Astrocyte of the hippocampus (primary cell): ENCODE data around the gene PECR.
A peak's percentile ranks its signal among the peaks of the same experiment; 100 is the strongest.
"Not testable (repeated sequence)": the region's sequence is repeated elsewhere in the genome, so short reads cannot be mapped to it uniquely, and the experiment has no call there.

Source experiments
- DNase-seq: peaks from one replicate; pipeline ENCODE4 v3.0.0; 2011; ENCODE audit warnings: low read depth, low spot score

The PECR gene

DNA sequence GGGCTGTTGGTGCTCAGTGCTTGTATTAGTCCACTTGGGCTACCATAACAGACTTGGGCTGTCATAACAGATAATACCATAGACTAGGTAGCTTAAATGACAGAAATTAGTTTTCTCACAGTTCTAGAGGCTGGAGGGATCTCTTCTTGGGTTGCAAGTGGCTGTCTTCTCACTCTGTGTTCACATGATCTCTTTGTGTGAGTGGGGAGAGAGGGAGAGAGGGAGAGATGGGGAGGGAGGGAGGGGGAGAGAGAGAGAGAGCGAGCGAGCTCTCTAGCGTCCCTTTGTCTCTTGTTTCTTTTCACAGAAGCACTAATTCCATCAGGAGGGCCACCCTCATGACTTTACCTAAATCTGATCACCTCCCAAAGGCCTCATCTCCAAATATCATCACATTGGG, 23.1 kb upstream of the PECR start:
- no peak for DNase-seq

DNA sequence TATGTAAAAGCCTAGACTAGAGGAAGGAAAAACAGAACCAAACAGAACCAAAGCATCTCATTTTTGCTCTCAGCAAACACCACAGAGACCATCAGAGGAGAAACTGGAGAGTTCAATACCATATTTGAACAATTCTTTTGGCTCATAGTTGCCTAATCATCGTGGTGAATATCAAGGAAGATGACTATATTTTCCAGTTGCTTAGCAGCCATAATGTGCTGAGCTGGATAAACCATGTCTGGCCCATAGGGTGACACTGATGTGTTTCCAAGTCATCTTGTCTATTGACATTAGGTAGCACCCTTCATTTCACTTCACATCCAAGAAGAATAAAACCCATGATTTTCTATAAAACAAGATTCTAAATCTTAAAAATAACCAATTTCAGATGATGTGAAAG, 21.6 kb upstream of the PECR start:
- DNase-seq = no peak

DNA sequence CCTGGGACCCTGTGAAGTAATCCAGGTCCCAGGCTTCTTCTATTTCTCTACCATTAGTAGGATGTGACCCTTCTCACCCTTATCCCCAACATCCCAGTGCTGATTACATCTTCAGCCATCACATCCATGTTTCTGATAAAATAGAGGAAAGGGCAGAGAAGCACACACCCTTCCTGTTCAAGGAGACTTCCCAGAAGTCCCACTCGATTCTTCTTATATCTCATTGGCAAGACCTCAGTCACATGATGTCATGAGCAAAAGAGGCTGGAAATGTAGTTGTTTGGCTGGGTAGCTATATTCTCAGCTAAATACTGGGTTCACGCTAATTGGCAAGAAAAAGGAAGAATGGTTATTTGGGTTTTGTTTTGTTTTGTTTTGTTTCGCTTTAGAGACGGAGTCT, 19.5 kb upstream of the PECR start:
- DNase-seq = no peak

DNA sequence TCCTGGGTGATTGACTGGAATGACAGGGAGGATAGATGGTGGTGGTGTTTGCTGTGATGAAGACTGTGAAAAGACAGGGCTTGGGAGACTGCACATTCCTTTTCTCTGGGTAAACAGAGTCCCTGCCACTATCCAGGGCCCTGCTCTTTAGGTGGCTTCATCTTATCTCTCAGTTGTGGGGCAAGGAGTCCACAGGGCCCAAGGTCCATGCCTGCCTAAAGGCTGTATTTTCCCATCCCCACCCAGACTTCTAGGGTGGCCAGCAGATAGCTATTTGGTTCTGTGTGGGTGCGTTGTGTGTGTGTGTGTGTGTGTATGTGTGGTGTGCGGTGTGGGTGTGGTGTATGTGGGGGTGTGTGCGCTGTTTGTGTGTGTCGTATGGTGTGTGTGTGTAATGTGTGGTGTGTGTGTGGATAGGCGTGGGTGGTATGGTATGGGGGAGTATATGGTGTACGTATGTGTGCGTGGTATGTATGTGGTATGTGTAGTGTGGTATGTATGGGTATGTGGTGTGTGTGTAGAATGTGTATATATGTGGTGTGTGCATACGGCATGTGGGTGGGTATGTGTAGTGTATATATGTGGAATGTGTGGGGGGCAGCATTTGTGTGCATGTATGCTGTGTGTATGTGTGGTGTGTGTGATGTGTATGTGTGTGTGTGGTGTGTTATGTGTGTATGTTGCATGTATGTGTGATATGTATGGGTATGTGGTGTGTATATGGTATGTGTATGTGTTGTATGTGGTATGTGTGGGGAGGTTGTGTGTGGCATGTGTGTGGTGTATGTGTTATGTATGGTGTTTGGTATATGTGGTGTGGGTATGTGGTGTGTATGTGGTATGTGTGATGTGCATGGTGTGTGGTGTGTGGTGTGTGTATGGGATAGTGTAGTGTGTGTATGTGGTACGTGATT, 17.1 kb upstream of the PECR start:
- no peak for DNase-seq

DNA sequence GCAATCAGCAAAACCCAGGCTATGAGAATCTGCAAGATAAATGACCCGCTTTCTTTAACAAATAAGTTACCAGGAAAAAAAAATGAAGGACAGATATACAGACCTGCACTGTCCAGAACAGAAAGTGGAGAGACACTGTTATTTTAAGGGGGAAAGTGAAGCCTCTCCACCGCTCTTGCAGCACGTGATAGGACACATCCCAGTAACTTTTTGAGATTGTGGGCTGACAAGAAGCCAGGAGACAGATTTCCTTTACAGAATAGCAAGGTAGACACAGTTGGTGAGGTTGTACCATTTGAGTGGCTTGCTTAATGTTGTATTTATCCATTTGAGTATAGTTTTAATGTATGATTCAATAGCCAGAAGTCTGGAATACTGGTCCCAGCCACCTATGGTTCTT, 13.1 kb upstream of the PECR start:
- no peak for DNase-seq

DNA sequence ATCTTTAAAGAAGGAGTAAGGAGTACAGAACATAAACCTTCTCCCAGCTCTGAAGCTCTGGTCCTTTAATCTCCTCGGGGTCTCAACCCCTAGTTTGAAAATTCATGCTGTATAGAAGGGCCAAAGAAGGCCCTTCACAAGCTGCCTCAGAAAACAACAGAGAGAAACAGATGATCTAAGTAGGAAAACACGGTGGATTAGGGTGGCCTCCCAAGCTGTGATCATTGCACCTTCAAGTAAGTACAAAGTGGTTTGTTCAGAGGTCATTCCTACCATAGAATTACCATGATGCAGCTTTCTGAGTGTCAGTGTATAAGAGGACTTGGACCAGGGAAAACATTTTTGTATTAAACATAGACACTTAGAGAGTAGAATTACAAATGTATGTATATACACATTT, 11.0 kb upstream of the PECR start:
- no peak for DNase-seq

DNA sequence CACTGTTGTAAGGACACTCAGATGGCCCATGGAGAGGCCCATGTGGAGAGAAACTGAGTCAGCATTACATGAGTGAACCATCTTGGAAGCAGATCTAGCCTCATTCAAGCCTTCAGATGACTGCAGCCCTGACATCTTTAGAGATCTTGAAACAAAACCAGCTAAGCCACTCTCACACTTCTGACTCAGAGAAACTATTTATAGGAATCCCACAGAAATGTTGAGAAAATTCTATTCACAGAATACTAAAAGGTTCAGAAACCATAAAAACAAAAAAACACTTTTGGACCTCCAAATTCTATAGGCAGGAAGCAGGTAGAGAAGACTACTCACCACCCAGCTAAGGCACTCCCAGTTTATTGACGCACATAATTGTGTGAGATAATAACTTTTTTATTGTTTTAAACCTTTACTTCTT, 8.8 kb upstream of the PECR start:
- DNase-seq = peak; percentile 50

DNA sequence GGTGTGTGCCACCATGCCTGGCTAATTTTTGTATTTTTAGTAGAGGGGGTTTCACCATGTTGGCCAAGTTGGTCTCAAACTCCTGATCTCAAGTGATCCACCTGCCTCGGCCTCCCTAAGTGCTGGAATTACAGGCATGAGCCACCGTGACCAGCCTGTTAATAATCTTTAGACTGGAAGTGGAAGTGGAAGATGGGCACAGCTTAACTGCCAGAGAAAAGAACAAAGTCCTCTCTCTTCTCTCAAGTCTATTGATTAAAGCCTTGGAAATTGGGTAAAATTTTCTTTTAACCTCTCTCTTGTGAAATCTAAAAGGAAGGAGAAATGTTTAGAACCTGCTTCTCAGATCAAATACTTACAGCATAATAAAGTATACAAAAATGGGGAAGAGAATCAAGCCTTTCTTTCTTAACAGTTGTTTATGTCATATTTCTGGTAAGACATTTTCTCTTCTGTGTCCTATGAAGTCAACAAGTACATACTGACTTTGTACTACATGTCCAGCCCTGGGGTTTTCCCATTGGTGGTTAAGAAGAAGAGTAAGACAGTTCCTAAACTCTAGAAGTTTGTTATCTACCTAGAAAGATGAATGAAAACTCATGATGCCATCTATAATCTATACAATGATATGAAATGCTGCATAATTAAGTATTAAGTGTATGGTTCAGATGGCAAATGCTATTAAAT, 4.7 kb upstream of the PECR start:
- DNase-seq = no peak

DNA sequence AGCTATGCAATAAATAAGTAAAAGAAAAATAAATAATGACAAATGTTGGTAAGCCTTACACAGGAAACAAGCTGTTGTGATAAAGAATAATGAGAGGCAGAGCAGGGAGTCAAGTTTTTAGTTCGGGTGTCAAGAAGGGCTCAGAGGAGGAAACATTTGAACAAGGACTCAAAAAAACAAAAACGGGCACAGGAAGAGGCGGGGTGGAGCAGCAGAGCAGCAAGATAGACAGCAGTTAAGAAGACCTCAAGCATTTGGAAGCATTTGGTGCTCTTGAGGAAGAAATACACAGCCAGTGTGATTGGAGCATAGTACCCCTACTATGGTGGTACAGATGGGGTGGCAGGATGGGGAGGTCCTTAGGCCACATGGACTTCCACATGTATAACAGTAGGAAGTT, 2.9 kb upstream of the PECR start:
- DNase-seq = peak; percentile 11

DNA sequence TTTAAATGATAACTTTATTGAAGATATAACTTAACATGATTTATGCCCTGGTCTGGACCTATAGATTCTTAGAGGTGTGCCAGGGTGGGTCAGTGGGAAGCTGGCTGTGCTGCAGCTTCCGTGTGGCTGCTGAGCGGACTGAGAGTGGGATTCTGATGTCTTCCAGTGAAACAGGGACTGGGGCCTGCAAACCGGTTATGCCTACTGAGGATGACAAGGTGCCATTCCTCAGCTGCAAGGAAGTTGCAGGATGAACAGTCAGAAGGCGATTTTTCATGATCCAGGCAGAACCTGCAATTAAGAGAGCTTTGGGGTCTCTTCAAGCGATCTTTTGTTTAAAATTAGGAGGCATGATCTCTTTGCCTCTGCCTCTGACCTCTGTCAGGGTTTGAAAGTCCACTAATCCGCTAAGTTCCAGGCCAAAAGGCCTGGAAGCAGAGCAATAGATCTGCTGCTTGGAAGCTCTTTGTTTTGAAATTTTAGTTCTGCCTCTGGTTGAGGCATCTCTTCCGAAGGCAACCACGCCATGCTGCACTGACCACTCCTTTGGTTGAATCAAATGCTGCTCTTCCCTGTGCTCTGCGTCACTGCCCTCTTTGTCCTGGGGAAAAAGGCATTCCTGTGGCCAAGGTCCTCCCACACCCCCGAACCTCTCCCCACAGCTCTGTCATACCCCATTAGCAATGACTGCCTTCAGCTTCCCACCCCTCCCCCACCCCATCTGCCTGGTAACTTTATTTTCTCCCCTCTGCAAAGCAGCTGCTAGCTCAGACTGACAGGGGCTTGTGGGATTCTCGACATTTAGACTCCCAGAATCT, 2.1 kb upstream of the PECR start:
- DNase-seq = peak; percentile 95

DNA sequence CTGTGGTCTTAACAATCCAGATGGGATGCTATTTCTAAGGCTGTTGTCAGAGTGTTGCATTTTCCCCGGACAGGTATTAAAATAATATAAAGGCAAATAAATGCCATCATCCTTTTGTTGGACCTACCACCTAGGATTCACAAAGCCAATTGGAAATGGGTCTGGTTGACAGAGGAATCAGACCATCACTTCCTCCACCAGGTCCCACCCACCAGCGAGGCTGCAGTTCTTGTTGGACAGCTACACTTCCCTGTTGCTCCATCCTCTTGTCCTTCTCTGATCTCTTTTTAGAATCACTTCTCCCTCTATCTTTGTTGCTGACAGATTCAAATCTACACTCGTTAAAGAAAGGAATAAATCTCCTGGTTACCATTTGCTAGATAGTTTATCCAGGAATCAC, 1.2 kb upstream of the PECR start:
- DNase-seq = peak; percentile 30

DNA sequence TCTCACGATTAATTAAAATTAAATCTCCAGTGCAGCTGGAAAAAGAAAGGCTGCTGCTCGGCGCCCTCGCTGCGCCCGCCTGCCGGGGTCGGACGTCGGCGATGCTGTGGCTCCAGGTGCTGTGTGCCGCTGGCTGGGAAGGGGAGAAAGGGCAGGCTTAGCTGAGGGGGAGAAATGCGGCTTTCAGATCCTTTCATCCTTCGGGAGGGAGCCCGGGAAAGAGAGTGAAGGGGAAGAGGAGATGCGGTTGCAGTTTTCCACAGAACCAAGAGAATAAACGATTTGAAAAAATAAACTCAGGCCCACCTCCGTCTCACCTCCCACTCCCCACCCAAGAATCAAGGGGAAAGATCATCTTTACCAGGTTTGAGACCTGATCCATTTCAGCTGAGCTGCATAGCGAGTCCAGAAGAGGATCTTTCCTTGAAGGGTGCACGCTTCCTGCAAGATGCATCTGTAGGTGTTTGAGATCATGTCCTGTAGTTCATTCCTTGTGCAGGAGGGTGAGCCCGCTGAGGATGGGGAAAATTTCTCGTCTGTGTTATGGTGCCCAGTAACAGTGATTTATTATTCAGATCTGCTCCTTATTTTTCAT, 605 bp upstream of the PECR start:
- peak; percentile 28 for DNase-seq

DNA sequence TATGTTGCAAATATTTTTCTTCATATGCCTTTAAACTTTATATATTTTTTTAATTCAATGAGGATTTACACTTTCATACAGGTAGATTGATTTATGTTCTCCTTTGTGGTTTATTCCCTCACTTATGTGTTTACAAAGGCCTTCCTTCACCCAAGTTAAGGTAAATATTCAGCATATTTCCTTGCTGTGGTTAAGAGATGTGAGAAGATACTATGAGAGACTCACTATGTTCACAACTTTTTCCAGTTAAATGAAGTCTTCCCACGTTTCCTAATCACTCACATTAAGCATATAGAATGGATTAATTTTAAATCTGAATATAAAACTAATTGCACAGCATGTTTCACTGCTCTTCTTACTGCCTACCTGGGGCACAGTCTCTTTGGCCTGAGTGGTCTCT, 597 bp downstream of the PECR start:
- peak; percentile 3 for DNase-seq

DNA sequence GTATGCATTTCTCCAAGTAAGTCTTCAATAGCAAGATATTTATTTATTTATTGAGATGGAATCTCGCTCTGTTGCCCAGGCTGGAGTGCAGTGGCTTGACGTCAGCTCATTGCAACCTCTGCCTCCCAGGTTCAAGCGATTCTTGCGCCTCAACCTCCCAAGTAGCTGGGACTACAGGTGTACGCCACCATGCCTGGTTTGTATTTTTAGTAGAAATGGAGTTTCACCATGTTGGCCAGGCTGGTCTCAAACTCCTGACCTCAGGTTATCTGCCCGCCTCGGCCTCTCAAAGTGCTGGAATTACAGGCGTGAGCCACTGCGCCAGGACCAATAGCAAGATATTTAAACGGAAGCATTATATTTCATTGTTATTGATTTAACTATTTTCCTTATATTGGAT, 1.6 kb downstream of the PECR start:
- DNase-seq = not testable (repeated sequence)

DNA sequence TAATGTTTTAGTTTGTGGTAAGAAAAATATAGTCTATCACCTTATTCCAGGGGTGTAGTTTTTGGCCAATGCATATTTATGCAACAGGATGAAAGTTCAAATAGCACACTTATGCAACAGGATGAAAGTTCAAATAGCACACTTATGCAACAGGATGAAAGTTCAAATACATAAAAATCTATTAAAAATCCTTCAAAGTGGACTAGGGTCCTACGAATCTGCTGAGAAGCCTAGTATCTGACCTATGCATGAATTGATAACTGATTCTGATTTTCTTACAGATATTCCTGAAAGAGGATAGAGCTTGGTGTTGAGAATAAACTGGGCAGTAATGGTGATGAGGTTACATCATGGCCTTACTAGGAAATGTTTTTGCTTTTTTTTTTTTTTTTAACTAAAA, 2.8 kb downstream of the PECR start:
- DNase-seq = no peak

DNA sequence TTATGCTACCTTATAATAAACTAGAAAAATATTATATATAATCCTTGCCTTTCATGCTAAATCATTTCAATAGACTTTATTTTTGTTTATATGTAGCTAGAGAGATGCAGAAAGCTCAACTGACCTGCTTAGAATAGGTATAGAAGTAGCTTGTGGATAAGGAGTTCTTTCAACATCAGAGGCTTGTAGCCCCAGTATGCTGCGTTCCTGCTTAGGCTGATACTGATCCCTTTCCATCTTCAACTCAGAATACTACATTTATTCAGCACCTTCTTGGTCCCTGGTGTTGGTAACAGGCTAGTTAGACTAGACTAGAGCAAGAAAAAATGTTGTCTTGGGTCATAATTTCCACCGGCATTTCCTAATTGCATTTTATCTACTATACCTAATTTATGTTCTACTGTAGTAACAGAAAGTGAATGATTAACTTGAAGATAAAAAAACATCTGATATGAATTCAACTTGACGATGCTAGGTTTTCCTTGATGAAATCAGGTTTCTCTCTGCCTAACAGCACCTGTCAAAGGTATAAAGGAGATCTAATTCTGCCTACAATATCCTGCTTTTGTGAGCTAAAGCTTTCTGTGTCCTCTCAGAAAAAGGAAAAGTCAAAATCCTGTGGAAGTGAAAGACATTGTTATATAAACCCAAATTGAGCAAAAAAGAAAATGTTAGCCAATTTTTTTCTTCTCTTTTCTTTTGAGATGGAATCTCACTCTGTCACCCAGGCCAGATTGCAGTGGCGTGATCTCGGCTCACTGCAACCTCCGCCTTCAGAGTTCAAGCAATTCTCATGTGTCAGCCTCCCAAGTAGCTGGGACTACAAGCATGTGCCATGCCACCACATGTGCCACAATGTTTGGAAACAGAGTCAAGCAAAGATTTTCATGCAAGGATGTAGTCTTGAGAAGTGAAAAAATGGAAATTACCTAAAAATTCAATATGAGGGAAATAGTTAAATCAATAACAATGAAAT, 5.8 kb downstream of the PECR start:
- no peak for DNase-seq

DNA sequence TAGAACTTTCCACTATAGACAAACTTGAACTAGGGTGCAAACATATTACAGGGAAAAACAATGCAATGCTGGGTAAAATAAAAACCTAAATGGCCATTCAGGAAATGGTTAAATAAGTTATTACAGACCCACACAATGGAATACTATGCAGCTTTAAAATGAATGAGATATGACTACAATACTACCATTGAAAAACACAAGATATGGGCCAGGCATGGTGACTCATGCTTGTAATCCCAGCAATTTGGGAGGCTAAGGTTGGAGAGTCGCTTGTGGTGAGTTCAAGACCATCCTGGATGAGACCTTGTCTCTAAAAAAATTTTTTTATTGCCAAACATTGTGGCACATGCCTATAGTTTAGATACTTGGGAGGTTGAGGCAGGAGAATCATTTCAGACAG, 6.8 kb downstream of the PECR start:
- DNase-seq = no peak

DNA sequence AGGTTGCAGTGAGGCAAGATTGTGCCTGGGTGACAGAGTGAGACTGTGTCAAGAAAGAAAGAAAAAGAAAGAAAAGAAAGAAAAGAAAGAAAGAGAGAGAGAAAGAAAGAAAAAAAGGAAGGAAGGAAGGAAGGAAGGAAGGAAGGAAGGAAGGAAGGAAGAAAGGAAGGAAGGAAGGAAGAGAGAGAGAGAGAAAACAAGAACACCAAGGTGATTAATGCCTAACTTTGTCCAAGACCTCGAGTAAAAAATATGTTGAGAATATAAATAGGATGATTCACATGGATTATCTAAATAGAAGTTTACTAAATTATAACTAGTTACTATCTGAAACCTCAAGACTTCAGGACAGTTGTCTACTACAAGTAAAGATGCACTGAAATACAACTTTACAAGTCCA, 7.2 kb downstream of the PECR start:
- DNase-seq = no peak

DNA sequence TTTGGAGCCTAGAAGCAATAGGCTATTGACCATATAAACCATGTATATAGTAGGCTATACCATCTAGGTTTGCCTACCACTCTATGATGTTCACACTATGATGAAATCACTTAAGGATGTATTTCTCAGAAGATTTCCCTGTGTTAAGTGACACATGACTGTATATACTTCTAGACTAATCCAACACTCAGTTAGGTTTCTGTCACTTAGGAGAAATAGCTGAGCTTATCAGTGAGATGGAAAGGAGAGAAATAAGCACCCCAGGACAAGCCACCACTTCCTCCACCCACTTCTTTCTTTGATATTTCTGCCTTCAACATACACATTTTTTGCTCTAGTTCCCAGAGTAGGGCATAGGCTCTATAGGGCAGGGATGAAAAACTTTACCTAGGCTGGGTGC, 7.8 kb downstream of the PECR start:
- DNase-seq = no peak

DNA sequence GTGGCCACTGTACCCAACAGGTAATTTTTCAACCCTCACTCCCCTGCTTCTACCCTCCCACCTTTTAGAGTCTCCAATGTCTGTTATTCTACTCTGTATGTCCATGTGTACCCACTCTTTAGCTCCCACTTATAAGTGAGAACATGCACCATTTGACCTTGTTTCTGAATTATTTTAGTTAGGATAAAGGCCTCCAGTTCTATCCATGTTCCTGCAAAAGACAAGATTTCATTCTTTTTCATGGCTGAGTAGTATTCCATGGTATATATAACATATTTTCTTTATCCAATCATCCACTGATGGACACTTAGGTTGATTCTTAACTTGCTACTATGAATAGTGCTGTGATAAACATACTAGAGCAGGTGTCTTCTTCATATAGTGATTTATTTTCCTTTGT, 9.1 kb downstream of the PECR start:
- DNase-seq = no peak
